Activated CD4-positive, alpha-beta T cell treated with anti-CD3 and anti-CD28 coated beads, Interleukin-2, amount 50 U/mL, for 24 hours (primary cell): ENCODE results near the gene TMEFF2.
"Not testable (repeated sequence)": the region's sequence is repeated elsewhere in the genome, so short reads cannot be mapped to it uniquely, and the experiment has no call there.

Experiments
- DNase-seq, 2 donors: peaks; one replicate each; pipeline ENCODE4 v3.0.0-alpha.2; 2020; ENCODE audit warnings: low read depth in 1 of 2, low spot score in 1 of 2

Gene TMEFF2

DNA sequence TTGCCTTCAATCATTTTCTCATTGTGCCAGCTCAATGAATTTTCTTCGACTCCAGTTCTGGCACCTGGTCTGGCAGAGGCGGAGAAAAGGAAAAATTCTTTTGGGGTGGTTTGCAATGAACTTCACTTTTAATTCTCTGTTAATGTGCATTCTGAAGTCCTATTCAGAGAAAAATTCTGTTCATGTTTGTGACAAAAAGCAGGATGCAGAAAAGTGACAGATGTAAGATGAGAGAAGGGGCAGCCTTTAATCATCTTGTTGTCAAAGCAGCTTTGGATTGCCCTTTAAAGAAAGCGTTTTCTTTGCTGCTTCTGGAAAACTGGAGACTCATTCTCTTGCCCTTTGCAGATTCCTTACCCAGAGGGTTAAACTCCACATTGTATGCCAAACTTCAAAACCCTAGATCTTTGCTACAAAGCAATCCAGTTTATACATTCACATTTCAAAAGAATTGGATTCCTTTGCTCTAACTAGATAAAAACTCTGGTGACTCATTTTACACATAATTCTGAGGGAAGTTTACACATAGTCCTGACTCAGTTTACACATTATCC is 253.3 kb downstream of the TMEFF2 start:
- DNase-seq, result no peak

DNA sequence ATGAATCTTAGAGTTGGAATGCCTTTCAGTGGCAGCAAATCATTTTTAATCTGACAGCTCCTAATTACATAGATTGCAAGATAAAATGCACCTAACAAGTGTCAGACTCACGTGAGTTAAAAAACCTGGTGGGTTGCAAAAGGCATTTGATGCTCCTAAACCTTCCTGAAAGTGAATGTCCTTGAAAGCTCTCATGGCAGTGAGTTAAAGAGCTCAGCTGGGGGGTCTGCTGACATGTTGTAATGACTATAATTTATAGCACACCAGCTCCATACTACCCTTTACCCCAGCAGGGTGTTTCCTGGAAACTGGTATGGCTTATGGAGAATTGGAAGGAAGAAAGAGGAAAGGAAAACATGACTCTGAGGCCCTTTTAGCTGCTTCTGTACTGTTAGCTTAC is 256.0 kb downstream of the TMEFF2 start:
- DNase-seq, result no peak

DNA sequence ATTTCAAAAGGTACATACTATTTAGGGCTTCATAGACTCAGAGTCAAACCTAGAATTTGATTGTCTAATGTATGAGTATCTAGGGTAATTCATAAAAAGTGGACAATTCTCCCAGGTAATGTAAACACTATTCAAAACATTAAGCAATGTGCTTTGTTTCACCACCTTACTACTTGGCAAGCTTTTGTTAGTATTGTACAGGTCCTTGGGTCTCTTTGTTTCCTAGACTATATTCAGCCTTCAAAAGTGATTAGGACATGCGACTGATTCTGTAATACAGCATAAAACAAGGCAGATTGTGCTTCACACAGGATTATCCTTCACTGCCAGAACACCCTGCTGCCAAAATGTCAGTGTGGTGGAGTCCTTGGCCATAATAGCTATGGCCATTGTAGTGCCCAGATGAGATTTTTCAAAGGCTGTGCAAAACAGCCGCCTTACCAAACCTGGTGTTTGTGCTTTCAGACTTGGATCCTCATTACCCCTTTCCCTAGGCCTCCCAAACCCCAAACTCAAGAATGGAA is 257.8 kb downstream of the TMEFF2 start:
- DNase-seq, result no peak

DNA sequence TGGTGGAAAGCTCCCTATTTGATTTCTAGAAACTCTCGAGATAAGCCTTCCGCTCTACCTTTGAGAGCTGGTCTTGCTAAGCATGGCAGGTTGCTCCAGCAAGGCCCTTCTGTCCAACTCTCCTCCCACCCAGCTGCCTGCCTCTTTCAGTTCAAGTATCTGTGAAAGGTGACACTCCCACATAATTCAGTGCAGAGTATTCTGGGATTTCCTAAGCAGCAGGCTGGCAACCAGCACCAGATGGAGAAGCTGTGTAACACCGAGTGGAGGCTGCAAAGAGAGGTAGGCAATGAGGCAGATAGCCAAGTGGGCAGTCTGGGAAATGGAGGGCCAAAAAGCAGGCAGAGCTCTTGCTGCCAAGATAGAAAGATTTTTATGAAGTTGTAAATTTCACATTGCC is 259.5 kb downstream of the TMEFF2 start:
- no peak for DNase-seq

DNA sequence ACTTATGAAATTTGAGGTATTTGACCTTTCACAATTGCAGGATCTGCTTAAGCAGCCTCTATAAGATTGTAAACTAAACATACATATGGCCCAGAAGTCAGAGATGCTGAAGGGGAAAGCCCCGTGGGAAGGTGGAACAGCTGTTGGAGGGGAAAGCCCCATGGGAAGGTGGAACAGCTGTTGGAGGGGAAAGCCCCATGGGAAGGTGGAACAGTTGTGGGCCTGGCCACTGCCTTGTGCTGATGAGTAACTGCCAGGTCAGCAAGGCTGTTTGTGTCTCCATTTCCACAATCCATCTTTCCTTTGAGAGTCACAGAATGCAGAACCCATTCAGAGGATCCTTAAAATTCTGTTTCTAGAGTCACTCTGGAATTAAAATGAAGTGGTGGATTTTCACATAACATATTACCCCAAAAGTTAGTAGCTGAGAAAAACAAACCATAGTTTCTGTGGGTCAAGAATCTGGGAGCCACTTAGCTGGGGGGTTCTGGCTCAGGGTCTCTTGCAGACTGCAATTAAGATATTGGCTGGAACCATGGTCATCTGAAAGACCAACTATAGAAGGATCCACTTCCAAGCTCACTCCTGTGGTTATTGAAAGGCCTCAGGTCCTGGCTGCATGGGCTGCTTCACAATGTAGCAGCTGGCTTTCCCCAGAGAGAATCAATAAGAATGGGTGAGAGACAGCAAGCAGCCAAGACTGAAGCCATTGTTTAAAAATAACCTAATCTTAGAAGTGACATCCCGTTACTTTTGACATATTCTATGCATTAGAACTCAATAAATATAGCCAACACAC is 261.2 kb downstream of the TMEFF2 start:
- DNase-seq, result peak in 1 of 2 donors; percentile 15

DNA sequence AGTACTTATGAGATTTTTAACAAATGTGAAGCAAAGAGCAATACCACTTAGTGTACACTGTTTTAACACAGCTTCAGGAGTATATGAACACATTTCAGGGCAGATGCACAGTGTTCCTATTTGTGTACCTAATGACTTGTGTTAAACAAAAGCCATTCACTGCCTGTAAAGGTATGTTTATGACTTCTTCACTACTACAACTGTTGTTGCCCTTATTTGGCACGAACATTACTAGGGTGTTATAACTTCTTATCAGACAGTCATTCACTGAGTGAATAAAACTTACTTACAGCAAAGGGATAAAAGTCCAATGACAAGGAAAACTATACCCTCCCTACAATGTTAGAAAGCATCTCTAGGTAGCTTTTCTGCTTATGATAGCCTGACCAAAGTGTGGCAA is 262.4 kb downstream of the TMEFF2 start:
- DNase-seq, result no peak

DNA sequence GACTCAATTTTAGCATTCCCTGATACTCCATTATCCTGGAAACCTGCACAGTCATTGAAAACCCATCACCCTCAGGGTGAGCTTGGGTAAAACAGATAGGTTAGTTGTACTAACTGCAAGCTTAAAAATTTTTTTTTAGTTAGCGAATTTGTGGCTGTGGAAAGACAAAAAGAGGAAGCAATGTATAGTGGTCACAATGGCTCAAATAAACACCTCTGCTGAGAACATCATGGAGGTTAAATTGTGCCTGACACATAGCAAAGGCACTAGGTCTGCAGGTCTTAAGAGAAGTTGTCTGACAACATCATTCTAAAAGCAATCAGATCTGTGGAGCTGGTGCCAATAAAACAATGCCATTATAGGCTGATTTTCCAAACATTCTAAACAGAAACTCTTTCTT is 263.4 kb downstream of the TMEFF2 start:
- DNase-seq, result no peak

DNA sequence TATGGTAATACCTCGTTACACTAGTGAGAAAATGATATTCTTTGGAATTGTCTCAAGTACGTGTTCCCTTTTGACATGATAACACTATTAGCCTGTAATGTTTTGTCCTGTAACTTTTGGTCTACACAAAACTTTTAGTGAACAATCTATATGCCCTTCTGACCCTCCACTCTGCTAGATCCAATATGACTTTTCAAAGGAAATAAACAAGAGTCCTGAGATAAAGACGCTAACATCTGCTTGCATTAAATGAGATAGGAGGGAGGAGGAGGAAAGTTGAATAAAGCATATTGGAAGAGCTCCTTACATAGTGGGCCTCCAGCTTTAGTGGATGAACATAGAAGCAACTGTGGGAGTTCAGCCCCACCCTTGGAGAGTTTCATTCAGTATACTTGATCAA is 264.5 kb downstream of the TMEFF2 start:
- no peak for DNase-seq

DNA sequence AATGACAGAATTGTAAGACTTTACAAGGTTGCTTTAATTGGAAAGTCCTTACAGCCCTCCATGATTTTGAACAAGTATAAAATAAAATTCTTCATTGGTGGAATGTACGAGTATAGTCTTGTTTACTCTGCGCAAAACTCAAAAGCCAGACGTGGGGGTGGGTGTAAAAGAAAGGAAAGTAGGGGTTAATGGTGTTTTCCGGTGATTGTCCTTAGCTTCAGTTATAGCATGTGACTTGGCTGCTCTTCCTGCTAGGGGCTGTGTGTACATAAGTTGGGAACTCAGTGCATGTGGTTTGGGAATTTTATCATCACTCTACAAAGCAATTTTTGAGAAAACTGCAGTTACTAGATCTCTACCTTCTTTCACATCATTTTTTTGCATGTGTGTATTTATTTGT is 265.4 kb downstream of the TMEFF2 start:
- no peak for DNase-seq

DNA sequence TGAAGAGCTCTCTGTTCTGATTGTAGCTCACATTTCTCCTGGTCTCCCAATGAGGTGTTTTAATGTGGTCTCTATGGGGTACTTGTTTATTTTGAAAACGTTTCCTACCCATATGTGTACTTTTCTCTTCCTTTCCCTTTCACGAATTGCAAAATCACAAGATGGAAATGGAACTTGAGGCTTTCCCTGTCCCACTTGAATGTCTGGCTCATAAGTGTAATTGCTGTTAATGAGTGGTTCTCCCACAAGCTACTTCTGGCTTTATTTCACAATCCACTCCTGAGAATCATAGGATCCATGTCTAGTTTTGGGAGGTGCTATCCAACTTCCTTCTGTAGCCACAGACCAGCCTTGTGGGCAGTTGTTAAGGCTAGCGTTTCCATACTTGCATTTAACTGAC is 266.7 kb downstream of the TMEFF2 start:
- DNase-seq, result no peak

DNA sequence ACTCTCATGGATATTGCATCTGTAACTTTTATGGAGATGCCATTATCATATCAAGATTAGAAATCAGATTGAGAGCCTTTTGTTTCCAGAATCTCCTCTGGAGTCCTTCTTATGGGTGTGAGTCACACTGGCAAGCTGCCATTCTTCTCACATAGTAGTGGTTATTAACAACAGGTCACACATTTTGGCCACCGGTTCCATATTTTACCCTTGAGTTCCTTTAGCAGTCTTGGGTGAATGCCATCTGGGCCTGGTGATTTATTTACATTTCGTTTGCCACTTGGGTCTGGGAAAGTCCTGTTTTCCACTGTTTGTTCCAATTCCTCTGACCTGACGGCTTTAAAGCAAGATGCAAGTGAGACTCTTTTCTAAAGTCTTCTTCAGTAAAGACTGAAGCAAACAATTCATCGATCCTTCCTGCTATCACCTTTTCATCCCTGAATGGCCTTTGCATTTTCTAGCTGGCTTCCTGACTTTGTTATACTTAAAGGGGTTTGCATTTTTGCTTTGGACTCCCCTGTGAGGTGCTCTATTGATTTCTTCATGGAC is 267.3 kb downstream of the TMEFF2 start:
- no peak for DNase-seq

DNA sequence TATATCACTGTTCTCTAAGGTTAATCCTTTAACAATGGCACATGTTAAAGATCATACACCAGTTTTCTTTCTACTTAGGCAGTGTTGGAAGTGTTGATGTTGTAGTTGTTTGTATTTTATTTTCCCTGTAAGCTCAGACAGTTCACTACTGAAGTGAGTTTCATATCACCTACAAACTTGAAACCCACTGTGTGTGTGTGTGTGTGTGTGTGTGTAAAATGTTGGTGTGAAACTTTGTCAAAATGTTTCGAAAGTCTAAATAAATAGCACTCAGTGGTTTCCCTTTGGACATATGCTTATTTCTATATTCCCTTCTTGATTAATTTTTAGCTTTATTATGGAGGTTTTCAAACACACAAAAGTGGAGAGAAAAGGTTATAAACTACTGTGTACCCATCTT is 268.1 kb downstream of the TMEFF2 start:
- DNase-seq, result no peak

DNA sequence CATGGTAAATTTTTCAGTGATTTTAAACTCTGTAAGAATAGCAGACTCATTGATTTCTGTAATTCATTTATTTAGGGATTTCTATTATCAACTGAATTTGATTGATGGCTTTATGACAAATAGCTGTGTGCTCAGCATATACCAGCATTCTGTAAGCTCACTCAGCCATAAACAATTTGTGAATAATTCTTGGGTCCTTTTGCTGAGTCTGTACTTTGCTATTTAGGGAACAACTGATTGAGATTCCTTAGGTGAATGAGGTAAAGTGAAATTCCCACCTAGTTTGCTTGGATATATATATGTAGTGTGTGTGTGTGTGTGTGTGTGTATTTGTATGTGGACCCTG is 271.1 kb downstream of the TMEFF2 start:
- DNase-seq, result no peak

DNA sequence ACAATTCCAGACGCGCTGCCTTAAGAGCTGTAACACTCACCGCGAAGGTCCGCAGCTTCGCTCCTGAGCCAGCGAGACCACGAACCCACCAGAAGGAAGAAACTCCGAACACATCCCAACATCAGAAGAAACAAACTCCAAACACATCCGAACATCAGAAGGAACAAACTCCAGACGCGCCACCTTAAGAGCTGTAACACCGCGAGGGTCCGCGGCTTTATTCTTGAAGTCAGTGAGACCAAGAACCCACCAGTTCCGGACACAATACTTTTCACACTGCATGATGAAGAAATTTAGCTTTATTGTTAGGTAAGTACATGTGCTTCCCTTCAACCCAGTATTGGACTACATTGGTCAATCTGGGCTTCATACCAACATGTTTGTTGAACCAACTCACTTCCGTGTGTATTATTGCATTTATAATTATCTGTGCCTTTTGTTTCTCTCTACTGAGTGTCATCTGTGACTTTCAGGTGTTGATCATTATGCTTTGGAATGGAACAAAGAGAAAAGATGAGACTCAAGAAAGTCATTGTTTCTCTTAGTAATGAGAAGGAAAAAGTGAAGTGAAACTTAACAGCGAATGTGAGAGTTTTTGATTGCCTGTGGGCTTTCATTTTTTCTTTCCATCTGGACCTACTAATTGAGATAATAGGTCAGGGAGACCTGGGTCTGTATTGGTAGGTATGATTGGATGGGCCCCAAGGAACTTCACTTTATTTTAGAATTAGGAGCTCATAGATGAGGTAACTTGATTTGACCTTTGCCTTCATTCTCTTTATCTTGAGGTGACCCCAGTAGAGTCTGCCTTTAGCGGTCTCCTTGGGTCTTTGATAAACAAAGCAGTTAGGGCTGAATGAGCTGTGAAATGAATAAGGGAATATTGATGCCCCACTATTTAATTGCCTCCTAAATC is 271.7 kb downstream of the TMEFF2 start:
- no peak for DNase-seq

DNA sequence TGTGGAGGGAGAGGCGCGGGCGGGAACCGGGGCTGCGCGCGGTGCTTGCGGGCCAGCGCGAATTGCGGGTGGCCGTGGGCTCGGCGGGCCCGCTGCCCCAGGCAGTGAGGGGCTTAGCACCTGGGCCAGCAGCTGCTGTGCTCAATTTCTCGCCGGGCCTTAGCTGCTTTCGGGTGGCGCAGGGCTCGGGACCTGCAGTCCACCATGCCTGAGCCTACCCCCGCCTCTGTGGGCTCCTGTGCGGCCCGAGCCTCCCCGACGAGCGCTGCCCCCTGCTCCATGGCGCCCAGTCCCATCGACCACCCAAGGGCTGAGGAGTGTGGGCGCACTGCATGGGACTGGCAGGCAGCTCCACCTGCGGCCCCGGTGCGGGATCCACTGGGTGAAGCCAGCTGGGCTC is 273.1 kb downstream of the TMEFF2 start:
- DNase-seq, result not testable (repeated sequence)

DNA sequence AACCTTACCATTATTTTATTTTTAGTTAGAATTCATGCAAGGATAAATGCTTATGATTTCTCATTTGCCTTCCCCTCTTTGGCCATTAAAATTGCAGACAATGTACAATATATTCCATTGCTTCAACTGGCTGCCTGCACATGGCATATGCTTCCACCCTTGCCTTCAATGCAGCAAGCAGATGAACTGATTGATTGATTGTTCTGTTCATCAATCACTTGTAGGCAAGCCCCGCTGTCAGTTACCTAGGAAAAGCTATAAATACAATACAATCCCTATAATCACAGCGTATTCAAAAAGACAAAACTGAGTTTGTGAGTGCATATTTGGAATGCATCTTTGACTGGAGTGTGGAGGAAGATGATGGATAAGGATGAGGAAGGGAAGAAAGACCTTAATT is 274.2 kb downstream of the TMEFF2 start:
- DNase-seq, result no peak

DNA sequence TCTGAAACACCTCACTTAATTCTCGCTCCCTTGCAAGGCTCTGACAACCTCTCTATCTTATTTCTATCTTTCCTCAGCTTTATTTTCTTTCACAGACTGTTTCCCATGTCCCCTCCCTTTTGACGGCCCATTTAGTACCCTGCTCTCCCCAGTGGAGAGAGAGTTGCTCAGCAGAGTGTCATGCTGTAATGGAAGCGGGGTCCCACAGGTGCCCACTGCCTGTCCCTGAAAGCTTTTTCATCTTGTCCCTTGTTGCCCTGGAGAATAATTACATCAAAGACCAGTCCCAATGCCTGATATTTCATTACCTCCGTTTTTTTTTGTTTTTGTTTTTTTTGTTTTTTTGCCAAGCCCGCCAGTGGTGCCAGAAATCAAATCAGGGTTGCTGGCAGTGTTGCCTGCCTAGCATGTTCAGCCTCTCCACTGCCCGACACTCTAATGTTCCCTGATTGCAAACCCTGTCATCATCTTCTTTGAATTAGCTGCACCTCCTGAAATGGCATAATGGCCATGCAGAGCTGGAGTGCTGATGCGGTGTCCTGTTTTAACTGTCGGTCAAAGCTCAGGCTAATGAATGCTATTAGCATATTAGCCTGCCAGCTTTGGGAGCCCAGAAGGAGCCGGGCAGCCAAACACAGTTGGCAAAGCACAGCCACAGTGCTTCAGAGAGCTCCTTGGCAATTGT is 276.6 kb downstream of the TMEFF2 start:
- no peak for DNase-seq

DNA sequence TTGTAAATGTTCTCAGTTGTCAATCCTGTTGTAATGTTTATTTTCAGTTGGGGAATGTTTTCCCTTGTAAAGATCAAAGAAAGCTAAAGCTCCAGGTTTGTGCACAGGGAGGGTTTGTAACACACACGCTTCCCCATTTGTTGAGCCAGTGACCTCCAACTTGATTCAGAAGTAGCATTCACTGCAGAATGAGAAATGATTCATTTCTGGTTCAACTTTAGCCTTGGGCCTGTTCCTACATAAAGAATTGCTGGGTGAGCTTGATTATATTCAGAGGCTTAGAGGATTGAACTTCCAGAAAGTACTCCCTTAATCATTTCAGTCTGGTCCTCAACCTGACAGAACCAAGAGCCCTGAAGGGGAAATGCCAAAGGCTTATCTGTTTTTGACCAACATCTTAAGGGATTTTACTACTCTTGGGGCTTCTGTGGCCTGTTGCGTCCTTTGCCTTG is 277.3 kb downstream of the TMEFF2 start:
- no peak for DNase-seq

DNA sequence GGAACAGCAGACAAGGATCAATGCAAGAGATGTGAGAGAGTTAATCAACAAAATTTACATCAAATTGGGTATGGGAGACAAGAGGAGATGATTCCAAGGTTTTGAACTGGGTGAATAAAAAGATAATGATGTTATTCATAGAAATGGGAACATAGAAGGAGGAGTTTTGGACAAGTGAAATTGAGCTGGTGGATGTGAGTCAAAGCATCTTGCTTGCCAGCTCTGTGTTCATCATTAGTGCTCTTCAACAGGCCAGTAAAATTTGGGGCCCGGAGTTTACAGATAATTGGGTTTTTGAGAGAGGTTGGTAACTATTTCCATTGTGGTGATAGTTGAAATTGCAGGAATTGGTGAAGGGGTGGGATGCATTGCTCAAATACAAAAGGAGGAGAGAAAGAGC is 277.9 kb downstream of the TMEFF2 start:
- DNase-seq, result no peak

DNA sequence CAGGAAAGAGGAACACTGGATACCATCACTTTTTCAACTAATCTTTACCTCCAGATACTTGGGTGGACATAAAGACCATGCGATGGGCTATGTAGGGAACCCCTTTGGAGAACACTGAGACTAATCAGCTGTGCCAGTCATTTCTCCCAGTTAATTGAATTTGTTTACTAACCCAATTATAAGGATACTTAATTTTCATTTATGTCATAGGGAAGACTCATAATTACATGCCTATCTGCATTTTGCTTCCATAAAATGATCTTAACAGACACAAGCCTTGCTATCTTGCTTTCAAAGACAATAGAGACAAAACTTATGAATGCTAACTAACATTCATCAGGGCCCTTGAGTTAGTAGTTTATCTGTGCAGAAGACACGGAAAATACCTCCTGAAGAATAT is 279.0 kb downstream of the TMEFF2 start:
- DNase-seq, result no peak

DNA sequence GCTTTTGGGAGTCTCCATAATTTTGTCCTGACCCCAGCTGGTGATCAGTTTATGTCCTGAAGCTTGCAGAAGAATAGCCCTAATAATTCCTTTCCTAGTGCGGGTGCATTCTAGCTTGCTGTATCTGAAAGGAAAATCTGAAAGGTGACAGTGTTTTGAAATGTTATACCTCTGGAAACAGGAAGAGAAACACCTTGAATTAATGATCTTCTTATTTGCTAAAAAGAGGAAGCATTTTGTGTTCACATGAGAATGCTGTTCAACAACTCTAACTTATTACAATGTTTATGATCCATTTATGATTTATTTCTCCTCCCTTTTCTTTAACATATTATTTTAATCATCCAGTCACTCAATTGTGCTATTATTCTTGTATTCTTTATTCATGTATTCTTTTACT is 280.9 kb downstream of the TMEFF2 start:
- DNase-seq, result no peak
